Spleen (tissue), 11 donors: ENCODE measurements around the gene SLCO2A1. TPM values are rescaled to one million over a fixed set of nuclear protein-coding genes. Genes with fewer than 3 reads are reported as not detected.
A peak's percentile ranks its signal among the peaks of the same experiment; 100 is the strongest.

ENCODE experiments used
- DNase-seq: peaks from one replicate; pipeline ENCODE4 v3.0.0-alpha.2; 2020
- H3K27ac ChIP-seq, 8 donors: fragments of 200-600 bp; sonication (generic) in 7 of 8; 1 replicate in 4 of 8; 2 replicates in 4 of 8; pipeline versions ENCODE4 v1.5.0 to v1.8.0; 2016 to 2021; ENCODE audit warnings: inconsistent platforms in 4 of 8, mild to moderate bottlenecking in 4 of 8, moderate library complexity in 1 of 8
- H3K27me3 ChIP-seq, 7 donors: fragments of 200-600 bp; sonication (generic) in 6 of 7; replicated peaks in 1 of 7; 1 replicate in 4 of 7; 2 replicates in 3 of 7; pipeline versions ENCODE4 v1.5.0 to v1.8.0; 2016 to 2021; ENCODE audit warnings: inconsistent platforms in 3 of 7, mild to moderate bottlenecking in 1 of 7
- H3K36me3 ChIP-seq, 6 donors: fragments of 200-600 bp; sonication (generic) in 5 of 6; 1 replicate in 4 of 6; 2 replicates in 2 of 6; pipeline versions ENCODE4 v1.5.0 to v1.8.0; 2016 to 2021; ENCODE audit warnings: inconsistent platforms in 2 of 6
- H3K4me1 ChIP-seq, 6 donors: fragments of 200-600 bp; sonication (generic) in 5 of 6; 1 replicate in 3 of 6; 2 replicates in 3 of 6; pipeline versions ENCODE4 v1.5.0 to v1.8.0; 2016 to 2021; ENCODE audit warnings: inconsistent platforms in 3 of 6
- H3K4me3 ChIP-seq, 8 donors: fragments of 200-600 bp; sonication (generic) in 7 of 8; 1 replicate in 4 of 8; 2 replicates in 4 of 8; pipeline versions ENCODE4 v1.5.0 to v1.8.0; 2016 to 2021; ENCODE audit warnings: inconsistent platforms in 4 of 8, mild to moderate bottlenecking in 4 of 8, moderate library complexity in 2 of 8
- H3K9me3 ChIP-seq, 8 donors: fragments of 200-600 bp; sonication (generic) in 7 of 8; 1 replicate in 4 of 8; 2 replicates in 4 of 8; pipeline versions ENCODE4 v1.5.0 to v1.8.0; 2016 to 2021; ENCODE audit warnings: inconsistent platforms in 4 of 8
- CTCF ChIP-seq, 11 experiments: fragments of 200-600 bp in 7 of 11; fragments of 450-650 bp in 4 of 11; sonication (generic) in 4 of 11; IDR thresholded peaks in 8 of 11; conservative IDR thresholded peaks in 3 of 11; 1 replicate in 7 of 11; 2 replicates in 4 of 11; pipeline versions ENCODE4 v1.4.0 to v1.8.0; 2016 to 2021; ENCODE audit warnings: antibody characterized with exemption in 11 of 11, inconsistent platforms in 4 of 11, mild to moderate bottlenecking in 1 of 11
- POLR2A ChIP-seq, 3 donors: fragments of 450-650 bp; IDR thresholded peaks; one replicate each; pipeline ENCODE4 v1.5.1; 2017; ENCODE audit warnings: antibody characterized with exemption in 3 of 3, mild to moderate bottlenecking in 1 of 3
- POLR2AphosphoS5 ChIP-seq, 3 donors: sonication (generic); formaldehyde crosslinking; IDR thresholded peaks; one replicate each; pipeline ENCODE4 v1.5.1; 2017; ENCODE audit warnings: antibody characterized with exemption in 3 of 3
- WGBS, 5 donors: extraction: QIAGEN DNeasy Blood & Tissue Kit in 3 of 5; methylation state at CpG; one replicate each; pipeline versions ENCODE4 v1.1.5 to v1.1.7; 2013 to 2018; 5-methylcytosine and 5-hydroxymethylcytosine counted together
- intact Hi-C: fragments of 100-400 bp; cut with DNase I; formaldehyde crosslinking; loops from one replicate; pipeline ENCODE4 v1.15.0; 2023; ENCODE audit warnings: low total_unique reads
- polyA plus RNA-seq, 3 donors: library from polyadenylated mRNA; stranded (reverse); fragments of 200-250 nt; gene quantifications; one replicate each; pipeline ENCODE4 v1.2.1, GENCODE V29; 2013
- total RNA-seq, 7 donors: library from RNA; depleted of rRNA in 3 of 7; stranded (reverse); fragments of >200 nt in 3 of 7; fragmentation: NEBNext Ultra II Directional in 4 of 7; extraction: Animal tissue kit (Norgen Biotek cat#: 25700) in 4 of 7; gene quantifications; one replicate each; pipeline versions ENCODE4 v1.1.0 to v1.2.1, GENCODE V29; 2016 to 2021
- donor health status: healthy with polysubstance abuse.
- donor health status: DM: no; HTN: no; CAD: no; lungs with moderate emphysema.
- donor health status: DM: no; HTN: no; CAD: no.
- donor health status: Bipolar disorder and iron deficiency.
- donor health status: healthy.
- donor health status: DM: no; HTN: no; CAD: no.
- donor health status: DM: yes; HTN: yes; CAD: no.

Gene SLCO2A1
- total and polyA plus RNA-seq, 10 donors = 4.8 to 118 (median 29.8) TPM

GRCh38 chr3:134076851-134077250 is 47.1 kb upstream of the SLCO2A1 start:
- no peaks in the 10 kb centered on the region for H3K27me3 ChIP-seq
- H3K36me3 ChIP-seq = no peaks in the 10 kb centered on the region
- TF ChIP-seq CTCF (IDR thresholded peaks at IDR 0.05 in 8 of 11, conservative IDR thresholded peaks at IDR 0.05 in 3 of 11) = no peak
- no peak for TF ChIP-seq POLR2AphosphoS5 (IDR thresholded peaks at IDR 0.05)
- TF ChIP-seq POLR2A (IDR thresholded peaks at IDR 0.05) = no peak
- WGBS, 5 donors = 79 to 100% (median 93%) methylated on average over 2 of the region's 2 CpGs
- DNase-seq = peak; percentile 24
- H3K9me3 ChIP-seq = peaks cover 0 to 18% (median 10%) of the 10 kb centered on the region in 8 donors
- intact Hi-C loops = no loop called here
- H3K4me3 ChIP-seq = no peak overlapping the region
- H3K4me1 ChIP-seq = no peaks in the 10 kb centered on the region
- H3K27ac ChIP-seq = no peak overlapping the region

- Histone ChIP-seq H3K36me3 (no peaks in the 10 kb centered on the region), H3K4me1 (no peaks in the 10 kb centered on the region), H3K27ac (no peak overlapping the region), H3K9me3 (peaks cover 0 to 12% (median 6%) of the 10 kb centered on the region in 8 donors), H3K4me3 (no peak overlapping the region), H3K27me3 (no peaks in the 10 kb centered on the region)
- WGBS, 5 donors = 87 to 96% (median 94%) methylated on average over 6 of the region's 6 CpGs
- no peak for TF ChIP-seq CTCF (IDR thresholded peaks at IDR 0.05 in 8 of 11, conservative IDR thresholded peaks at IDR 0.05 in 3 of 11)
- no peak for TF ChIP-seq POLR2A (IDR thresholded peaks at IDR 0.05)
- TF ChIP-seq POLR2AphosphoS5 (IDR thresholded peaks at IDR 0.05) = no peak
- peak; percentile 29 for DNase-seq
- intact Hi-C loops = no loop called here
These were observed 46.1 kb upstream of the SLCO2A1 start for GRCh38 chr3:134075846-134076245.

- WGBS, 5 donors = 93 to 96% (median 94%) methylated on average over 3 of the region's 3 CpGs
- TF ChIP-seq POLR2A (IDR thresholded peaks at IDR 0.05) = no peak
- no peak for TF ChIP-seq CTCF (IDR thresholded peaks at IDR 0.05 in 8 of 11, conservative IDR thresholded peaks at IDR 0.05 in 3 of 11)
- no peak for TF ChIP-seq POLR2AphosphoS5 (IDR thresholded peaks at IDR 0.05)
These were observed 45.8 kb upstream of the SLCO2A1 start for GRCh38 chr3:134075568-134075825.

GRCh38 chr3:134074790-134075567 is 45.3 kb upstream of the SLCO2A1 start:
- Histone ChIP-seq H3K36me3 (no peaks in the 10 kb centered on the region), H3K27me3 (no peaks in the 10 kb centered on the region), H3K4me3 (no peak overlapping the region), H3K27ac (no peak overlapping the region), H3K9me3 (peaks cover 0 to 3% (median 0%) of the 10 kb centered on the region in 8 donors), H3K4me1 (no peaks in the 10 kb centered on the region)
- TF ChIP-seq CTCF (IDR thresholded peaks at IDR 0.05 in 8 of 11, conservative IDR thresholded peaks at IDR 0.05 in 3 of 11) = no peak
- intact Hi-C loops = no loop called here
- WGBS, 5 donors = 84 to 87% (median 85%) methylated on average over 9 of the region's 9 CpGs
- peak; percentile 59 for DNase-seq

More at GRCh38 chr3:134075568-134075825, 45.8 kb upstream of the SLCO2A1 start:
- Histone ChIP-seq H3K4me1 (no peaks in the 10 kb centered on the region), H3K27me3 (no peaks in the 10 kb centered on the region), H3K4me3 (no peak overlapping the region), H3K27ac (no peak overlapping the region), H3K36me3 (no peaks in the 10 kb centered on the region), H3K9me3 (peaks cover 0 to 8% (median 2%) of the 10 kb centered on the region in 8 donors)
- DNase-seq = no peak
- intact Hi-C loops = no loop called here
